Neuronal stem cell (in vitro differentiated cells): ENCODE measurements around the gene ADK.

Source experiments
- DNase-seq: peaks from one replicate; pipeline ENCODE4 v3.0.0-alpha.2; 2013; ENCODE audit warnings: low spot score
- H2AFZ ChIP-seq: one replicate; pipeline ENCODE4 v1.6.1; 2013; ENCODE audit warnings: mild to moderate bottlenecking, low read length, inconsistent platforms
- H2AK5ac ChIP-seq: 2 replicates; pipeline ENCODE4 v1.6.1; 2013; ENCODE audit warnings: low read depth, mild to moderate bottlenecking, inconsistent platforms, low read length, moderate library complexity, mixed read lengths
- H2BK120ac ChIP-seq: 2 replicates; pipeline ENCODE4 v1.6.1; 2013; ENCODE audit warnings: low read depth, mild to moderate bottlenecking, inconsistent platforms, low read length, moderate library complexity, mixed read lengths
- H2BK12ac ChIP-seq: one replicate; pipeline ENCODE4 v1.6.1; 2013; ENCODE audit warnings: low read length, inconsistent platforms
- H2BK15ac ChIP-seq: 2 replicates; pipeline ENCODE4 v1.6.1; 2013; ENCODE audit warnings: mild to moderate bottlenecking, low read length, inconsistent platforms, mixed read lengths
- H2BK5ac ChIP-seq: one replicate; pipeline ENCODE4 v1.6.1; 2013; ENCODE audit warnings: inconsistent platforms, mild to moderate bottlenecking, low read length, moderate library complexity
- H3K14ac ChIP-seq: one replicate; pipeline ENCODE4 v1.6.1; 2013; ENCODE audit warnings: low read length, inconsistent platforms
- H3K18ac ChIP-seq: 2 replicates; pipeline ENCODE4 v1.6.1; 2013; ENCODE audit warnings: low read length, inconsistent platforms
- H3K23ac ChIP-seq: 2 replicates; pipeline ENCODE4 v1.6.1; 2013; ENCODE audit warnings: low read depth, mild to moderate bottlenecking, mixed read lengths, low read length, inconsistent platforms; ENCODE audit not compliant: poor library complexity
- H3K27ac ChIP-seq: replicated peaks from 3 replicates; pipeline ENCODE4 v1.5.1; 2013; ENCODE audit warnings: low read length, inconsistent platforms
- H3K27me3 ChIP-seq, 3 experiments: 2 replicates each; pipeline ENCODE4 v1.6.1; 2013; ENCODE audit warnings: low read length in 3 of 3, mild to moderate bottlenecking in 2 of 3, inconsistent platforms in 1 of 3, low read depth in 1 of 3, mixed read lengths in 1 of 3, moderate library complexity in 1 of 3; ENCODE audit not compliant: control insufficient read depth in 3 of 3, insufficient read depth in 3 of 3
- H3K36me3 ChIP-seq, 2 donors: replicated peaks in 1 of 2; 2 replicates each; pipeline ENCODE4 v1.6.1; 2013; ENCODE audit warnings: low read length in 2 of 2; ENCODE audit not compliant: control insufficient read depth in 2 of 2, insufficient read depth in 2 of 2
- H3K4ac ChIP-seq: 2 replicates; pipeline ENCODE4 v1.6.1; 2013; ENCODE audit warnings: inconsistent platforms, mild to moderate bottlenecking, low read length, moderate library complexity
- H3K4me1 ChIP-seq, 2 donors: 1 replicate in 1 of 2; 2 replicates in 1 of 2; pipeline ENCODE4 v1.6.1; 2013; ENCODE audit warnings: low read length in 2 of 2, low read depth in 1 of 2; ENCODE audit not compliant: control insufficient read depth in 2 of 2, insufficient read depth in 1 of 2
- H3K4me2 ChIP-seq: one replicate; pipeline ENCODE4 v1.6.1; 2013; ENCODE audit warnings: mild to moderate bottlenecking, low read length, inconsistent platforms; ENCODE audit not compliant: insufficient read depth, poor library complexity, severe bottlenecking
- H3K4me3 ChIP-seq, 2 donors: 2 replicates each; pipeline ENCODE4 v1.5.1; 2013; ENCODE audit warnings: low read length in 2 of 2, mild to moderate bottlenecking in 2 of 2, inconsistent platforms in 1 of 2, moderate library complexity in 1 of 2
- H3K79me1 ChIP-seq: one replicate; pipeline ENCODE4 v1.6.1; 2013; ENCODE audit warnings: low read depth, mild to moderate bottlenecking, inconsistent platforms, low read length, moderate library complexity
- H3K9ac ChIP-seq: one replicate; pipeline ENCODE4 v1.6.1; 2013; ENCODE audit warnings: mild to moderate bottlenecking, low read depth, low read length, inconsistent platforms; ENCODE audit not compliant: poor library complexity
- H3K9me3 ChIP-seq, 2 donors: replicated peaks in 1 of 2; 2 replicates each; pipeline versions ENCODE3 to v1.6.1; 2013; ENCODE audit warnings: low read length in 2 of 2, mild to moderate bottlenecking in 2 of 2, inconsistent platforms in 1 of 2, low read depth in 1 of 2, mixed read lengths in 1 of 2, moderate library complexity in 1 of 2; ENCODE audit not compliant: control insufficient read depth in 2 of 2, insufficient read depth in 1 of 2
- H4K8ac ChIP-seq: one replicate; pipeline ENCODE4 v1.6.1; 2013; ENCODE audit warnings: low read depth, mild to moderate bottlenecking, inconsistent platforms, low read length, moderate library complexity
- H4K91ac ChIP-seq: one replicate; pipeline ENCODE4 v1.6.1; 2013; ENCODE audit warnings: low read length, low read depth, mild to moderate bottlenecking, inconsistent platforms; ENCODE audit not compliant: poor library complexity
- WGBS, 2 donors: extraction: QIAGEN DNeasy Blood & Tissue Kit; methylation state at CpG; one replicate each; pipeline ENCODE4 v1.1.7; 2013; ENCODE audit warnings: missing lambda C conversion rate in 2 of 2, mixed read lengths in 1 of 2; ENCODE audit not compliant: insufficient read length in 2 of 2, insufficient replicate concordance in 1 of 2; ENCODE audit errors: extremely low coverage in 2 of 2; 5-methylcytosine and 5-hydroxymethylcytosine counted together

The ADK gene

DNA sequence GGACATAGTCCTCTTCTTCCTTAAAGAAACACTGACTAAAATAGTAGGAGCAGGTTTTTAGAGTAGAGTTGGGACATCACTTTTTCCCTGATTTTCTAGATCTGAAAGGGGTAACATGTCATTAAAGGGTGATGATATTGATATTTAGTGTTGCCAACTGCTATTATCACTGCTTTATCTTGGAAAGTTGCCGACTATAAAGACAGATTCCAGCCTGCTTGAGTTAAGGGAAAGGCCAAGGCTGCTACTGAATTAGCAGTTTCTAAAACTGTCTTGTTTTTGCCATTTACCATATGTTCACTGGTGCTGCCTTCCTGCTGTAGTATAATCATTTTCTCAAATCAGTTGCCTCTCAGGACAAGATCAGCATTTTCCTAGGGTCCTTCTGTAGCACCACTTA, 30.1 kb upstream of the ADK start:
- no peak for DNase-seq
- Histone ChIP-seq H2BK12ac (no peak overlapping the region), H3K4me2 (no peak overlapping the region), H2BK15ac (no peak overlapping the region), H3K36me3 (peaks cover 36 to 100% of the 10 kb centered on the region in 2 donors), H2AK5ac (no peak overlapping the region), H3K9me3 (no peaks in the 10 kb centered on the region), H2BK5ac (no peak overlapping the region), H3K18ac (no peak overlapping the region), H2AFZ (no peak overlapping the region), H3K4me1 (no peaks in the 10 kb centered on the region), H4K8ac (no peak overlapping the region), H3K27ac (no peak overlapping the region), H3K9ac (no peak overlapping the region), H2BK120ac (no peak overlapping the region), H3K23ac (no peak overlapping the region), H3K27me3 (no peaks in the 10 kb centered on the region), H3K79me1 (peaks cover 3% of the 10 kb centered on the region), H3K14ac (no peak overlapping the region), H3K4ac (no peak overlapping the region), H4K91ac (no peak overlapping the region), H3K4me3 (no peak overlapping the region)
- WGBS, 2 donors = no CpG with 5 or more reads among the region's 1 CpG

DNA sequence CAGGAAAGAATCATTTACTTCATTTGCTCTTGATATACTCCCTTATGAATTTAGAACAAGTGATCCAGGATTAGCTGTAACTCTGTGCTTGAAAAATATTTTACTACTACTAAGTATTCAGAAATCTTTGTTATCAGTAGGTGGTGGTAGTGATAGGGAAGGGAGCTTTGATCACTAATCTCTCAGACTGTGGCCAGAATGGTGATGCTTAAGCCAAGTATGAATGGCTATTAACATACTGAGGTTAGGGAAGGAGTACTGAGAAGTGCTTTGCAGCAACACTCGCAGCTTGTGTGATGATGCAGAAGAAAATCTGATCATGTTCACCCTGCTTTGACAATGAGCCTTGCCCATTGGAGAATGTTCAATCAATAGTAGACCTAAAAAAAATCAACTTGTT, 29.7 kb upstream of the ADK start:
- Histone ChIP-seq H4K8ac (no peak overlapping the region), H2AK5ac (no peak overlapping the region), H2BK12ac (no peak overlapping the region), H2BK120ac (no peak overlapping the region), H2BK15ac (no peak overlapping the region), H3K14ac (no peak overlapping the region), H3K4ac (no peak overlapping the region), H3K18ac (no peak overlapping the region), H3K4me3 (no peak overlapping the region), H3K23ac (no peak overlapping the region), H3K27ac (no peak overlapping the region), H3K4me2 (no peak overlapping the region), H3K9me3 (no peaks in the 10 kb centered on the region), H4K91ac (no peak overlapping the region), H3K79me1 (peaks cover 3% of the 10 kb centered on the region), H2BK5ac (no peak overlapping the region), H2AFZ (no peak overlapping the region), H3K36me3 (peaks cover 35 to 100% of the 10 kb centered on the region in 2 donors), H3K4me1 (no peaks in the 10 kb centered on the region), H3K27me3 (no peaks in the 10 kb centered on the region), H3K9ac (no peak overlapping the region)
- no peak for DNase-seq
- no CpG with 5 or more reads among the region's 1 CpG for WGBS, 2 donors

DNA sequence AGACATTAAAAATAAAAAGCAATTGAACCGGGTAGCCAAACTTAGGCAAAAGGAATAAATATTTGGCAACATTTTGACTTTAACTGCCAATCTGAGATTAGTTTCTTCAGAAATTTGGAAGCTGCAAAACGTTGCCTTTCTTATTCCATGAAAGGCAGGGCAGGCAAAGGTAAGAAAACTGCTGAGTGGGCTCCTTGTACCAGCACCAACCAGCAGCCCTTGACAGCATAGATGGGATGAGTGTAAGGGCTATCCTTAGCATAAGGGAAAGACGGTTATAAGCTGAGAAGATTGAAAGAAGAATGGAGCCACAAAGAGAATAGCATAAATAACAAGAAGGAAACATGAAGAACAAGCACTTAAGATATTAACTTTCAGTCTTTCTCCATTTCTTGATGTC, 29.0 kb upstream of the ADK start:
- Histone ChIP-seq H2BK120ac (no peak overlapping the region), H3K27ac (no peak overlapping the region), H3K79me1 (peaks cover 3% of the 10 kb centered on the region), H3K4me2 (no peak overlapping the region), H3K4ac (no peak overlapping the region), H2BK12ac (no peak overlapping the region), H3K9me3 (no peaks in the 10 kb centered on the region), H3K4me3 (no peak overlapping the region), H4K8ac (no peak overlapping the region), H2AK5ac (no peak overlapping the region), H3K36me3 (peaks cover 33 to 99% of the 10 kb centered on the region in 2 donors), H3K9ac (no peak overlapping the region), H2BK5ac (no peak overlapping the region), H2BK15ac (no peak overlapping the region), H4K91ac (no peak overlapping the region), H3K23ac (no peak overlapping the region), H3K14ac (no peak overlapping the region), H3K27me3 (no peaks in the 10 kb centered on the region), H3K4me1 (no peaks in the 10 kb centered on the region), H2AFZ (no peak overlapping the region), H3K18ac (no peak overlapping the region)
- DNase-seq = no peak
- WGBS, 2 donors = no CpG with 5 or more reads among the region's 3 CpGs

GRCh38 chr10:74123081-74123480, 27.9 kb upstream of the ADK start:
- H2BK5ac ChIP-seq = no peak overlapping the region
- H3K4me2 ChIP-seq = no peak overlapping the region
- no peak overlapping the region for H4K91ac ChIP-seq
- no peaks in the 10 kb centered on the region for H3K27me3 ChIP-seq
- no peak overlapping the region for H2BK15ac ChIP-seq
- H2BK120ac ChIP-seq = no peak overlapping the region
- no peaks in the 10 kb centered on the region for H3K9me3 ChIP-seq
- H2BK12ac ChIP-seq = no peak overlapping the region
- no peak overlapping the region for H3K23ac ChIP-seq
- H3K4ac ChIP-seq = no peak overlapping the region
- no peak overlapping the region for H3K9ac ChIP-seq
- H4K8ac ChIP-seq = no peak overlapping the region
- DNase-seq = no peak
- H3K79me1 ChIP-seq = peaks cover 3% of the 10 kb centered on the region
- H3K18ac ChIP-seq = no peak overlapping the region
- no peak overlapping the region for H3K27ac ChIP-seq
- no peak overlapping the region for H2AK5ac ChIP-seq
- no peaks in the 10 kb centered on the region for H3K4me1 ChIP-seq
- no peak overlapping the region for H2AFZ ChIP-seq
- H3K14ac ChIP-seq = no peak overlapping the region
- peaks cover 26 to 99% of the 10 kb centered on the region in 2 donors for H3K36me3 ChIP-seq
- no CpG with 5 or more reads among the region's 1 CpG for WGBS, 2 donors
- H3K4me3 ChIP-seq = no peak overlapping the region
